Esophagus muscularis mucosa (tissue), 4 donors: ENCODE data around the gene OSBPL10.

Experiments
- EP300 ChIP-seq: sonication (generic); formaldehyde crosslinking; IDR thresholded peaks from one replicate; pipeline ENCODE4 v1.6.1; 2017; ENCODE audit warnings: antibody characterized with exemption
- POLR2A ChIP-seq: fragments of 450-650 bp; IDR thresholded peaks from one replicate; pipeline ENCODE4 v1.6.1; 2017; ENCODE audit warnings: antibody characterized with exemption, moderate library complexity, mild to moderate bottlenecking, low read depth
- POLR2AphosphoS5 ChIP-seq, 2 donors: sonication (generic); formaldehyde crosslinking; IDR thresholded peaks; one replicate each; pipeline ENCODE4 v1.6.1; 2017; ENCODE audit warnings: antibody characterized with exemption in 2 of 2
- TF ChIP-seq, protein P1 (sequence below), 3 experiments: fragments of 200-600 bp in 2 of 3; fragments of 450-650 bp in 1 of 3; sonication (generic) in 2 of 3; IDR thresholded peaks; one replicate each; pipeline ENCODE4 v1.5.1; 2017 to 2019; ENCODE audit warnings: antibody characterized with exemption in 3 of 3, mild to moderate bottlenecking in 2 of 3, moderate library complexity in 1 of 3

DNA sequence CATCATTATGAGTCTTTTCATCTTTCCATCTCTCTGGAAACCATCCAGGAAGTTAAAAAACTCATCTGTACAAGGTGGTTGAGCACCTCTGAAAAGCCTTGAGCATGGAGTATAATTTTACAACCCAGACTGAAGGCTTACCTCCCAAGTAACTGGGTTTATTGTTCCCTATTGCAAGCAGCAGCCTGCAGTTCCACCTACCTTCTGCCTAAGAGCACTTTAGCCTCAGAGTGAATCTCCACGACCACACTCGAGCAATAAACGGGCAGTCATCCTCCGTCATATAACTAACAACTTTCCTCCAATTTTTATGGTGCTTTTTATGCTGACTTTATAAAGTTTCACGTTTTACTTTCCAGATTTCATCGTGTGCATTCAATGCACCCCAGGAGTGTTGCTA, 32.8 kb downstream of the OSBPL10 start:
- TF ChIP-seq, protein P1, sequence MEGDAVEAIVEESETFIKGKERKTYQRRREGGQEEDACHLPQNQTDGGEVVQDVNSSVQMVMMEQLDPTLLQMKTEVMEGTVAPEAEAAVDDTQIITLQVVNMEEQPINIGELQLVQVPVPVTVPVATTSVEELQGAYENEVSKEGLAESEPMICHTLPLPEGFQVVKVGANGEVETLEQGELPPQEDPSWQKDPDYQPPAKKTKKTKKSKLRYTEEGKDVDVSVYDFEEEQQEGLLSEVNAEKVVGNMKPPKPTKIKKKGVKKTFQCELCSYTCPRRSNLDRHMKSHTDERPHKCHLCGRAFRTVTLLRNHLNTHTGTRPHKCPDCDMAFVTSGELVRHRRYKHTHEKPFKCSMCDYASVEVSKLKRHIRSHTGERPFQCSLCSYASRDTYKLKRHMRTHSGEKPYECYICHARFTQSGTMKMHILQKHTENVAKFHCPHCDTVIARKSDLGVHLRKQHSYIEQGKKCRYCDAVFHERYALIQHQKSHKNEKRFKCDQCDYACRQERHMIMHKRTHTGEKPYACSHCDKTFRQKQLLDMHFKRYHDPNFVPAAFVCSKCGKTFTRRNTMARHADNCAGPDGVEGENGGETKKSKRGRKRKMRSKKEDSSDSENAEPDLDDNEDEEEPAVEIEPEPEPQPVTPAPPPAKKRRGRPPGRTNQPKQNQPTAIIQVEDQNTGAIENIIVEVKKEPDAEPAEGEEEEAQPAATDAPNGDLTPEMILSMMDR (IDR thresholded peaks at IDR 0.05) = no peak
- TF ChIP-seq POLR2A (no peak), POLR2AphosphoS5 (IDR thresholded peaks at IDR 0.05) (no peak), EP300 (no peak)
